ENCODE results near the gene CYP2S1.

The CYP2S1 gene

DNA sequence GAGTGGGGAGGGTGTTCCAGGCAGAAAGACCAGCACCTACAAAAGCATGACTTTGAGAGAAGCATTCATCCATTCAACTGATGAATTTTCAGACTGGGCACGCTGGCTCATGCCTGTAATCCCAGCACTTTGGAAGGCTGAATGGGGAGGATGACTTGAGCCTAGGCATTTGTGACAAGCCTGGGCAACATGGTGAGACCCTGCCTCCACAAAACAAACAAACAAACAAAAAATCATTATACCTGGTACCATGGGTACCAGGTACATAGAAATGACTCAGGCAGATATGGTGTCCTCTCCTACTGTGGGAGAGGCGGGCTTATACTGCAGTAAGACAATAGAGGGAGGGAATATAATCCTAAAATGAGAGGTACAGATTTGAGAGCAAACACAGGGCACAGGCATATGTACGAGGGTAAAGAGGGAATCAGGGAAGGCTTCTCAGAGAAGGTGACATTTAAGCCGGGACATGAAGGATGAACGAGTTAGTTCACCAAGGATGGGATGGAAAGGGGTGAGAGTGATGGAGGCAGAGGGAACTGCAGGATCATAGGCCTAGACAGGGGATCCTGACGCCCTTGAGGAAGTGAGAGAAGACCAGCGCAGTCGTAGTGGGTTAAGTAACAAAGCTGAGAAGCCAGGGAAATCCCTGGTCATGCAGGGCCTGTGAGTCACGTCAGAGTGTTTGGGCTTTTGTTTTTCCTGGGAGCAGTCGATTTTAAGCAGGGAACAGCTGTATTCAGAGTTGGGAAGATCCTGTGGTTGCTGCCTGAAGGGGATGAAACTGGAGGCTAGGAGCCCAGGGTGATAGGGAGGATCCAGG is 2.9 kb downstream of the CYP2S1 start:
- no peak for DNase-seq

GRCh38 chr19:41198559-41198958 is 5.5 kb downstream of the CYP2S1 start:
- no peak for DNase-seq

DNA sequence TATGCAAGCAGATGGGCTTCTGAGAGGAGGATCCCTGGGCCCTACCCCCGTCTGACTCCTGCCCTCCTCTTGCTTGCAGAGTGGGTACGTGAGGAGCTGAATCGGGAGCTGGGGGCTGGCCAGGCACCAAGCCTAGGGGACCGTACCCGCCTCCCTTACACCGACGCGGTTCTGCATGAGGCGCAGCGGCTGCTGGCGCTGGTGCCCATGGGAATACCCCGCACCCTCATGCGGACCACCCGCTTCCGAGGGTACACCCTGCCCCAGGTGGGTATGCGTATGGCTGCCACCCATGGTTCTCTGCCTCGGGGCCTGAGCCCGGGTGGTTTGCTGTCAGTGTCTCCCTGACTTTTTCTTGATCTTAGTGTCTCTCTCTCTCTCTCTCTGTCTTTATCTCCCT is 10.4 kb downstream of the CYP2S1 start:
- no peak for DNase-seq

- peak; percentile 94 for DNase-seq
Observed at GRCh38 chr19:41204338-41204737, 11.3 kb downstream of the CYP2S1 start.

DNA sequence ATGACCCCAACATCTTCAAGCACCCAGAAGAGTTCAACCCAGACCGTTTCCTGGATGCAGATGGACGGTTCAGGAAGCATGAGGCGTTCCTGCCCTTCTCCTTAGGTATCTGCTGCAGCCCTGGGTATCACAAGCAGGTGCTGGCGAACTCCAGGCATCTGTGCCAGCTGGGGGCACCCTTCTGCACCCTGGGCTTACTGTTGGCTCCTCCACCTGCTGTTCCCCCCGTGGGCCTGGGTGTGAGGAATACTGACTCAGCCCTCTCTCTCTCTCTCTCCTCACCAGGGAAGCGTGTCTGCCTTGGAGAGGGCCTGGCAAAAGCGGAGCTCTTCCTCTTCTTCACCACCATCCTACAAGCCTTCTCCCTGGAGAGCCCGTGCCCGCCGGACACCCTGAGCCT is 13.0 kb downstream of the CYP2S1 start:
- DNase-seq, result no peak

DNA sequence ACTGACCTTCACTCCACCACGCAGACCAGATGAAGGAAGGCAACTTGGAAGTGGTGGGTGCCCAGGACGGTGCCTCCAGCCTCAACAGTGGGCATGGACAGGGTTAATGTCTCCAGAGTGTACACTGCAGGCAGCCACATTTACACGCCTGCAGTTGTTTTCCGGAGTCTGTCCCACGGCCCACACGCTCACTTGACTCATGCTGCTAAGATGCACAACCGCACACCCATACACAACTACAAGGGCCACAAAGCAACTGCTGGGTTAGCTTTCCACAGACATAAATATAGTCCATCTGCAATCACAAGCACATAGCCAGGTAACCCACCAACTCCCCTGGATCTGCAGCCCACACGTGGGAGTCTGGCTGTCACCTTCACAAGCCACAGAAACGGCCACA is 13.4 kb downstream of the CYP2S1 start:
- DNase-seq, result no peak

GRCh38 chr19:41206926-41207750 is 14.1 kb downstream of the CYP2S1 start:
- no peak for DNase-seq

GRCh38 chr19:41214161-41214560 is 21.1 kb downstream of the CYP2S1 start:
- no peak for DNase-seq

GRCh38 chr19:41217741-41218140 is 24.7 kb downstream of the CYP2S1 start:
- DNase-seq, result no peak

- no peak for DNase-seq
Observed at GRCh38 chr19:41218249-41218614, 25.2 kb downstream of the CYP2S1 start.

- peak; percentile 94 for DNase-seq
Observed at GRCh38 chr19:41218615-41219507, 25.8 kb downstream of the CYP2S1 start, which contains the start of gene AXL. TSS of gene AXL (plus strand) at chr19:41219223. CDS start at chr19:41219393, 170 bp downstream.

- no peak for DNase-seq
Observed at GRCh38 chr19:41219924-41220567, 27.0 kb downstream of the CYP2S1 start.

- DNase-seq, result no peak
Observed at GRCh38 chr19:41220811-41221210, 27.8 kb downstream of the CYP2S1 start.

DNA sequence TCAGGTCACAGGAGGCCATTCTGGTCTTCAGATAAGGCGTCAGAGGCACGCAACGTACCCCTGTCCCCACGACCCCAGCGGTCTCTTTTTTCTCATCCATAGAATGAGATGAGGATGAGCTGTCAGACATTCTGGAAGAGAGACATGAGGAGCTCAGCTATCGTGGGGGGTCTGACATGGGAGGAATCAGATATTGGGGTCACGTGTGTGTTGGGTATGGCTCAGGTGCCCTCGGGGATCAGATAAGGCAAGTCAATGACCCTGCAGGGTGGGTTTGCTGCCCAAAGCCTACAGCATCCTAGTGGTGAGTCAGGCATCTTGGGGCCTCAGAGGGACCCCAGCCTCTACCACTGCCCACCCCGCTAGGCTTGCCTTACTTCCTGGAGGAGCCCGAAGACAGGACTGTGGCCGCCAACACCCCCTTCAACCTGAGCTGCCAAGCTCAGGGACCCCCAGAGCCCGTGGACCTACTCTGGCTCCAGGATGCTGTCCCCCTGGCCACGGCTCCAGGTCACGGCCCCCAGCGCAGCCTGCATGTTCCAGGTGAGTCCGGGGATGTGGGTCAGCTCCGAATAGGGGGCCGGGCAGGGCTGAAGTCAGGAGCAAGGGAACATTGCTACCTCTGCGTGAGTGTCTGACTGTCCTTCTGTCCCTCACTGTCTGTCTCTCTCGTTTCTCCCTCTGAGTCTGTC is 28.6 kb downstream of the CYP2S1 start:
- no peak for DNase-seq

GRCh38 chr19:41222240-41222639 is 29.2 kb downstream of the CYP2S1 start:
- DNase-seq, result no peak

DNA sequence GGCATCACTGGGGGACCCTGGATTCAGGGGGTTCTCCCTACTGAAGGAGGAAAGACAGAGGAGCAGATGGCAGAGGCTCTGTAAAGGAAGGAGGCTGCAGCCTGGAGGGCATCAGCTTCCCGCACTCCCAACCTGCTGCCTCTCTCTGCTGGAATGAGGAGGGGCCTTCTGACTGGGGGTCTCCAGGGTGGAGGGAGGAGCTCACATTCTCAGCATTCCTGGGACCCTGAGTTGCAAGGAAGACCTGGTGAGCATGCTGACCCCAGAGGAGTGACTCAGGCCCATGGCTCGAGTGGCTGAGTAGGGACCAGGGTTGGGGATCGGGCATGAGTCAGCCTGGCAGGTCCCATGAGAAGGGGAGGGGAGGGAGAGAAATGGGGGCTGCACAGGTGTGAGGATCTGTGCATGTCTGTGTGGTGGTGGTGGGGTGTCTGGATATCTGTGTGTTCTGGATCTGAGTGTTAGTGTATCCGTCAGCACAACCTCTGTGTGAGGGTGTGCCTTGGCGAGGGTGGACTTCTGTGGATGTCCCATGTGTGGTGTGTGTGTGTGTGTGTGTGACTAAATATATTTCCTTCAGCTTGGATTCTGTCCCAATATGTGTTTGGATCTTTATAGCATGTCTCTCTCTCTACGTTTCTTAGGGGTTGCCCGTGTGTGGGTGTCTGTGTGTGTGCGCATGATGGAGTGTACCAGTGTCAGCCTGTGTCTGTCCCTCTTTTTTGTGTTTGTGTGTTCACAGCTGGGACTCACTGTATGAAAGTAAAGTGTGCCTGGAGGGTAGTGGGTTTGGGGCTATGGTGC is 30.6 kb downstream of the CYP2S1 start:
- peak; percentile 68 for DNase-seq

- no peak for DNase-seq
Observed at GRCh38 chr19:41224632-41225031, 31.6 kb downstream of the CYP2S1 start.

DNA sequence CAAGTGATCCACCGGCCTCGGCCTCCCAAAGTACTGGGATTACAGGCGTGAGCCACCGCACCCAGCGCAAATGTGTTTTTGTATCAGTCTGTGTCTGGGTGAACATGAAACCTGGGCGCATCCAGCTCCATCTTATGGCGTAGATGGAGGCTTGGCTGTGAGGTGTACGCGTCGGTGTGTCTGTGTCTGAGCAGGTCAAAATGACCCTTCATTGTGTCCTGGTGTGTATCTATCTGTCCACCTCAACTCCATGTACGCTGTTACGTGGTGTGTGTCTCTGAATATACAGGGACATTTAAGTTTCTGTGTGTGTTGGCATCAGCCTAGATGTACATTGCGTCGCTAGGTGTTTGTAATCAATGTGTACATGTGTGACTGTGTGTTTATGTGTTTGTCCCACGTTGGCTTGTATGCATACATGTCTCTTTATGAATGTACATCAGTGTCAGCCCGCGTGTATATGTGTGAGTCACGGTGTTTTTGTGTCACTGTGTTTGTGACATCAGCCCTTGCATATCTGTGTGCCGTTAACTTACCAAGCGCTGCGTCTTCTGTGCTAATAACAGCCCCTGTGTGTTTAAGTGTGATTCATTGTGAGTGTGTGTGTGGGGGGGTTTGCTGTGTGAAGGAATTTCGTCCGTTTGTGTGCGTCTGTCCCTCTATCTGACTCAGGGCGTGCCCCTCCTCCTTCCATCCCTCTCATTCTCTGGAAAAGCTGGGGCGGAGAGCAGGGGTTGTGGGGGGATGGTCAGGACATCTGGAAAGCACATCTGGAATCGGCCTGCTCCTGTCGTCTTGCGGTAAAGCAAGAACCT is 32.4 kb downstream of the CYP2S1 start:
- DNase-seq, result peak; percentile 85

GRCh38 chr19:41226053-41226873 is 33.2 kb downstream of the CYP2S1 start:
- peak; percentile 85 for DNase-seq
